B cell (primary cell): ENCODE measurements around the gene ZNF385D. TPM values are rescaled to one million over a fixed set of nuclear protein-coding genes. Genes with fewer than 3 reads are reported as not detected.

ENCODE experiments used
- ATAC-seq: fragments of 200-7000 bp; cut with Tn5 transposase; one replicate; pipeline ENCODE4 v1.10.0; 2021; ENCODE audit warnings: low read depth, mild to moderate bottlenecking, moderate number of reproducible peaks, moderate library complexity
- CTCF ChIA-PET: fragments of 350-600 bp; sonication (Branson Sonifier 250); formaldehyde crosslinking; loops from one replicate; lab custom pipeline; 2021; ENCODE audit warnings: antibody characterized with exemption, inconsistent platforms; lab: Charles Lee
- POLR2A ChIA-PET: fragments of 350-600 bp; sonication (Branson Sonifier 250); formaldehyde crosslinking; loops from one replicate; lab custom pipeline; 2021; ENCODE audit warnings: antibody characterized with exemption; lab: Charles Lee
- DNase-seq: peaks from one replicate; pipeline ENCODE4 v3.0.0; 2013
- H2AFZ ChIP-seq: 2 replicates; pipeline ENCODE4 v1.6.1; 2012; ENCODE audit warnings: mild to moderate bottlenecking, low read depth, low read length; ENCODE audit not compliant: insufficient read depth, poor library complexity, severe bottlenecking
- H3K27ac ChIP-seq, 2 donors: 1 replicate in 1 of 2; 2 replicates in 1 of 2; pipeline ENCODE4 v1.5.1; 2012 to 2013; ENCODE audit warnings: low read length in 2 of 2, mild to moderate bottlenecking in 2 of 2, moderate library complexity in 1 of 2
- H3K27me3 ChIP-seq, 4 experiments: fragments of 200-600 bp in 1 of 4; sonication (generic) in 1 of 4; replicated peaks in 1 of 4; 1 replicate in 2 of 4; 2 replicates in 2 of 4; pipeline versions ENCODE4 v1.6.1 to v1.7.0; 2013 to 2016; ENCODE audit warnings: low read length in 3 of 4, mild to moderate bottlenecking in 2 of 4, mixed read lengths in 1 of 4, moderate library complexity in 1 of 4; ENCODE audit not compliant: insufficient read depth in 4 of 4, control insufficient read depth in 3 of 4; ENCODE audit errors: control extremely low read depth in 1 of 4
- H3K36me3 ChIP-seq, 2 experiments: replicated peaks in 1 of 2; 1 replicate in 1 of 2; 2 replicates in 1 of 2; pipeline versions ENCODE4 v1.6.1 to v1.7.1; 2013; ENCODE audit warnings: low read length in 1 of 2; ENCODE audit not compliant: insufficient read depth in 2 of 2, control insufficient read depth in 1 of 2; ENCODE audit errors: control extremely low read depth in 1 of 2, extremely low read depth in 1 of 2
- H3K4me1 ChIP-seq, 2 donors: fragments of 200-600 bp in 1 of 2; sonication (generic) in 1 of 2; 1 replicate in 1 of 2; 2 replicates in 1 of 2; pipeline versions ENCODE4 v1.5.1 to v1.6.1; 2013 to 2017; ENCODE audit warnings: low read length in 2 of 2; ENCODE audit not compliant: control insufficient read depth in 2 of 2, insufficient read depth in 2 of 2
- H3K4me2 ChIP-seq: replicated peaks from 2 replicates; pipeline ENCODE3; 2012; ENCODE audit warnings: mild to moderate bottlenecking, low read depth, low read length; ENCODE audit not compliant: poor library complexity, severe bottlenecking
- H3K4me3 ChIP-seq, 5 experiments: fragments of 200-600 bp in 1 of 5; sonication (generic) in 1 of 5; 1 replicate in 3 of 5; 2 replicates in 2 of 5; pipeline versions ENCODE4 v1.5.1 to v1.7.0; 2011 to 2016; ENCODE audit warnings: low read length in 4 of 5, mild to moderate bottlenecking in 4 of 5, low read depth in 2 of 5, control low read depth in 1 of 5, moderate library complexity in 1 of 5; ENCODE audit not compliant: insufficient read depth in 1 of 5; ENCODE audit errors: control extremely low read depth in 1 of 5, extremely low read depth in 1 of 5
- H3K79me2 ChIP-seq: fragments of 200-600 bp; sonication (generic); one replicate; pipeline ENCODE4 v1.6.0; 2016; ENCODE audit warnings: low read length; ENCODE audit not compliant: control insufficient read depth, insufficient read depth
- H3K9ac ChIP-seq: fragments of 200-600 bp; sonication (generic); 2 replicates; pipeline ENCODE4 v1.6.1; 2017; ENCODE audit warnings: mild to moderate bottlenecking, low read length, moderate library complexity
- H3K9me3 ChIP-seq, 3 donors: one replicate each; pipeline versions ENCODE4 v1.6.1 to v1.7.1; 2013; ENCODE audit warnings: low read length in 2 of 3; ENCODE audit not compliant: control insufficient read depth in 2 of 3, insufficient read depth in 1 of 3; ENCODE audit errors: control extremely low read depth in 1 of 3
- H4K20me1 ChIP-seq: 2 replicates; pipeline ENCODE4 v1.6.0; 2012; ENCODE audit warnings: mild to moderate bottlenecking, low read length; ENCODE audit not compliant: insufficient read depth, control insufficient read depth, poor library complexity, severe bottlenecking
- H3K27ac Mint-ChIP-seq: one replicate; pipeline ENCODE4 v1.8.0; 2021; ENCODE audit warnings: mixed read lengths
- H3K27me3 Mint-ChIP-seq: one replicate; pipeline ENCODE4 v1.8.0; 2021; ENCODE audit warnings: mixed read lengths
- H3K4me1 Mint-ChIP-seq: one replicate; pipeline ENCODE4 v1.8.0; 2021; ENCODE audit warnings: mixed read lengths
- H3K4me3 Mint-ChIP-seq: one replicate; pipeline ENCODE4 v1.8.0; 2021; ENCODE audit warnings: mixed read lengths
- H3K9me3 Mint-ChIP-seq: one replicate; pipeline ENCODE4 v1.8.0; 2022; ENCODE audit warnings: mixed read lengths; ENCODE audit not compliant: insufficient read depth
- EZH2 ChIP-seq: IDR thresholded peaks from 2 replicates; pipeline ENCODE4 v1.6.1; 2012; ENCODE audit warnings: borderline replicate concordance, low read depth, mild to moderate bottlenecking, moderate library complexity, low read length; ENCODE audit not compliant: insufficient read depth, poor library complexity, severe bottlenecking
- WGBS: methylation state at CpG from one replicate; pipeline ENCODE4 v1.1.5; 2013; ENCODE audit warnings: missing lambda C conversion rate; ENCODE audit not compliant: insufficient coverage; 5-methylcytosine and 5-hydroxymethylcytosine counted together
- intact Hi-C: fragments of 100-400 bp; cut with micrococcal nuclease; formaldehyde crosslinking; loops from one replicate; pipeline ENCODE4 v1.10.0; 2022
- polyA plus RNA-seq: library from polyadenylated mRNA; depleted of rRNA; stranded (reverse); fragments of >200 nt; gene quantifications from 2 replicates; pipeline ENCODE4 v1.2.3, GENCODE V29; 2012
- total RNA-seq, 2 donors: library from RNA; stranded (reverse); fragments of 120-200 nt in 1 of 2; gene quantifications; 1 replicate in 1 of 2; 2 replicates in 1 of 2; pipeline versions ENCODE4 v1.2.3 to v1.2.4, GENCODE V29; 2013 to 2022
- TF ChIP-seq, protein P1 (sequence below): fragments of 200-600 bp; IDR thresholded peaks from one replicate; pipeline ENCODE4 v1.8.0; 2022; ENCODE audit warnings: antibody characterized with exemption, mild to moderate bottlenecking

Gene ZNF385D
- total and polyA plus RNA-seq, 2 donors (not counting 1 experiment from before 2014, with no cell fraction given), result not detected

DNA sequence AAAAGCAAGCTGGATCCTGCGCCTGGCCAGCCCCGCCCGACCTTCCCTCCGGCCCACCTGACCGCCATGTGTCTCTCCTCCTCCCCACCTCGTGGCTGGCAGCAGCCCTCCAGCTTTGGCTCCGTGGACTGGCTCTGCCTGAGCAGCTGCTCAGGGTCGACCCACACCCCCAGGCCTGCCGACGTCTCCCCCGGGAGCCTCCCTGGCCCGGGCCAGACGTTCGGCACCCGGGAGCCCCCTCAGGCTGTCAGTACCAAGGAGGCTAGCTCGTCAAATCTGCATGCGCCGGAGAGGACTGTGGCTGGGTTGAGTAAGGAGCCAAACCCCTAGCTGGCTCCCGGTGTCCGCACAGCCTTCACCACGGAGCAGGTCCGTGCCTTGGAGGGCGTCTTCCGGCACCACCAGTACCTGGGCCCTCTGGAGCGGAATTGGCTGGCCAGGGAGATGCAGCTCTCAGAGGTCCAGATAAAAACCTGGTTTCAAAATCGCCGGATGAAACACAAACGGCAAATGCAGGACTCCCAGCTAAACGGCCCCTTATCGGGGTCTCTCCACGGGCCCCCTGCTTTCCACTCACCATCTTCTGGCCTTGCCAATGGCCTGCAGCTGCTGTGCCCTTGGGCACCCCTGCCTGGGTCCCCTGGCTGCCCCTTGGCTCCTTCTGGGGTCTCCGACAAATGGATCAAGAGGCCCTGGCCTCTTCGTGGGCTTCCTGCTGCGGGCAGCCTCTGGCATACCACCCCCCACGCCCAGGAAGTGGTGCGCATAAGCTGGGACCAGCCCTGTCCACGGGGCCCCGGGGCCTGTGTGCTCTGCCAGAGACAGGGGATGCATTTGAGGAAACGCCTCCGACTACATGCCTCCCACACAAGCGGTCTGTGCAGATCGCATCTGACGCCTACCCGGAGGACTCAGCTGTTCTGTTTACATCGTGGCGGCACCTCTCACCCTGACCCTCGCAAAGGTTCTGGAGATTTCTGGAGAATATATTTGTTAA lies 345.0 kb downstream of the ZNF385D start:
- Histone ChIP-seq H2AFZ (no peak overlapping the region), H3K9ac (no peak overlapping the region), H3K4me1 (no peaks in the 10 kb centered on the region), H3K4me2 (no peak overlapping the region), H4K20me1 (no peaks in the 10 kb centered on the region), H3K36me3 (no peaks in the 10 kb centered on the region), H3K4me3 (no peak overlapping the region), H3K79me2 (no peaks in the 10 kb centered on the region), H3K27me3 (no peaks in the 10 kb centered on the region), H3K9me3 (peaks cover 0 to 11% (median 0%) of the 10 kb centered on the region in 3 donors), H3K27ac (no peak overlapping the region)
- TF ChIP-seq EZH2, result no peak
- Mint-ChIP-seq H3K27me3 (no peaks in the 10 kb centered on the region), H3K4me3 (no peak overlapping the region), H3K27ac (no peak overlapping the region), H3K9me3 (peaks cover 9% of the 10 kb centered on the region), H3K4me1 (no peaks in the 10 kb centered on the region)
- ChIA-PET CTCF (interaction anchor here (0.7 kb wide), 1 partner anchor 14 kb away, joined by 3 read pairs; no protein-coding TSS in a partner anchor), POLR2A (no interaction called here)
- WGBS, result 86% methylated on average over 37 of the region's 47 CpGs
- DNase-seq, result no peak
- ATAC-seq, result no peak
- intact Hi-C loops, result no loop called here

DNA sequence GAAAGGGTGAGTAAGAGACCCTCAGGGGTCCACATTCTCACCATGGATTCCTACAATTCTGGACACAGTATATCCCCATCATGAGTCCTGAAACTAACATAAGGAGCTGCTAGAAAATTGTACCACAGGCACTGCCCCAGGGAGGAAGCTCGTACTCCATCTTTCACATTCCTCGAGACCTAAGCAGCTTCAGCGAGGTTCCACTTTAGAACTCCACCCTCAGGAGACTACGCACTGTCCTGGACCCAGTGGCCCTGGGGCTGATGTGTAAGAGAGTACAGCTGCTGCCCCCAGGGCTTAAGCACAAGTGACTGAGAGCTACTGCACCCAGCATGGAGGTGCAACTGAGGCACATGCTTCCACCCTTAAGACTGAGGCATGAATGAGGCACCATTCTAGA lies 352.5 kb downstream of the ZNF385D start:
- Histone ChIP-seq H3K27ac (no peak overlapping the region), H3K4me1 (no peaks in the 10 kb centered on the region), H3K4me2 (no peak overlapping the region), H3K36me3 (no peaks in the 10 kb centered on the region), H3K79me2 (no peaks in the 10 kb centered on the region), H3K27me3 (no peaks in the 10 kb centered on the region), H3K4me3 (no peak overlapping the region), H2AFZ (no peak overlapping the region), H3K9ac (no peak overlapping the region), H3K9me3 (peaks cover 0 to 11% (median 1%) of the 10 kb centered on the region in 3 donors), H4K20me1 (no peaks in the 10 kb centered on the region)
- peaks cover 7% of the 10 kb centered on the region for H3K9me3 Mint-ChIP-seq
- 73% methylated on average over 4 of the region's 4 CpGs for WGBS
- ATAC-seq (no peak), DNase-seq (no peak)
- TF ChIP-seq EZH2, result no peak
- TF ChIP-seq, protein P1, sequence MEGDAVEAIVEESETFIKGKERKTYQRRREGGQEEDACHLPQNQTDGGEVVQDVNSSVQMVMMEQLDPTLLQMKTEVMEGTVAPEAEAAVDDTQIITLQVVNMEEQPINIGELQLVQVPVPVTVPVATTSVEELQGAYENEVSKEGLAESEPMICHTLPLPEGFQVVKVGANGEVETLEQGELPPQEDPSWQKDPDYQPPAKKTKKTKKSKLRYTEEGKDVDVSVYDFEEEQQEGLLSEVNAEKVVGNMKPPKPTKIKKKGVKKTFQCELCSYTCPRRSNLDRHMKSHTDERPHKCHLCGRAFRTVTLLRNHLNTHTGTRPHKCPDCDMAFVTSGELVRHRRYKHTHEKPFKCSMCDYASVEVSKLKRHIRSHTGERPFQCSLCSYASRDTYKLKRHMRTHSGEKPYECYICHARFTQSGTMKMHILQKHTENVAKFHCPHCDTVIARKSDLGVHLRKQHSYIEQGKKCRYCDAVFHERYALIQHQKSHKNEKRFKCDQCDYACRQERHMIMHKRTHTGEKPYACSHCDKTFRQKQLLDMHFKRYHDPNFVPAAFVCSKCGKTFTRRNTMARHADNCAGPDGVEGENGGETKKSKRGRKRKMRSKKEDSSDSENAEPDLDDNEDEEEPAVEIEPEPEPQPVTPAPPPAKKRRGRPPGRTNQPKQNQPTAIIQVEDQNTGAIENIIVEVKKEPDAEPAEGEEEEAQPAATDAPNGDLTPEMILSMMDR, result no peak
- CTCF ChIA-PET, result no interaction called here
- no peak overlapping the region for H3K27ac Mint-ChIP-seq
- no peak overlapping the region for H3K4me3 Mint-ChIP-seq
- POLR2A ChIA-PET, result no interaction called here
- intact Hi-C loops, result no loop called here
- H3K27me3 Mint-ChIP-seq, result no peaks in the 10 kb centered on the region
- no peaks in the 10 kb centered on the region for H3K4me1 Mint-ChIP-seq
